ENCODE results near the gene MGME1. TPM values are rescaled to one million over a fixed set of nuclear protein-coding genes. Genes with fewer than 3 reads are reported as not detected.
"Not testable (repeated sequence)": the region's sequence is repeated elsewhere in the genome, so short reads cannot be mapped to it uniquely, and the experiment has no call there.

Gene MGME1
- total RNA-seq, 1 experiment from 2014 or later, result 34.9 TPM

DNA sequence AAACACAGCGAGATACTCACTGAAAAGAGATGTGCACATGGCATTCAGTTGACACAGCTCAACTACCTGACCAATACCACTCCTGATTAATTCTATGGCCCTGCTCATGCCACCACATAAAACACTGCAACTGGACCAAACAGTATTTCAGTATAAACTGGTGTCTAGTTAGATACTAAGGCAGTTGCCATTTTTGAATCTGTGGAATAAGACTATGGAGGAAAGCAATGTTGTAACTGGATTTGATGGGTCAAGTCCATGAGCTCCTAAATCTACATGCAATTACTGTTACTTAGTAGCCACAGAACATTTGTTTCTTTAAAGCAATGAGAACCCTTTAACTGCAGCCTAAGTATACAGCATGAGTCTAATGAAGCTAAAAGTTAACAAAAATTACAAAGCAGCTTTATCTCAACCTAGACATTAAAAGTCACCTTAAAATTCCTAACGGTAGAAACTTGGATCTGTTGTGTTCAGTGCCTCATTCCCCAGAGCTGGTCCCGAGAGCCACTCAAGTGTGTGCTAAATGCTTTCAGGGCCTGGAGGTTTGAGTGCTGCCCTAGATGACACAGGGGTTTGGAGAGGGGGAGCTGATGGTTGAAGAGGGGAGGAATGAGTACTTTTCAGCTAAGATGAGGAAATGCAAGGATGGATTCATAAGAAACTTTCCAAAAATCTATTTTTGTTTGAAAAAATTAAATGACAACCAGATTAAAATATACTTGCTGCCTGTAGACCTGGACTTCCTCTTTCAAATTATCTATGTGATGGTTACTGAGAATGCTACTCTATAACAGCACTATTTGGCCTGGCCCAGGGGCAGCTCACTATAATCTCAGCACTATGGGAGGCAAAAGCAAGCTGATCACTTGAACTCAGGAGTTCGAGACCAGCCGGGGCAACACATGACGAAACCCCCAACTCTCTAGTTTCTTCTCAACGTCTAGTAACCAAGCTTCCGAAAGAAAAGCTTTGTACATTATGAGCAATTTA is 15.8 kb upstream of the MGME1 start:
- in situ Hi-C loops (cut with HindIII; ENCODE audit: low pct_unique_long_range_greater_than_20kb, low sequenced_read_pairs), result no loop called here
- no peak for DNase-seq (ENCODE audit: low read depth, low spot score)

DNA sequence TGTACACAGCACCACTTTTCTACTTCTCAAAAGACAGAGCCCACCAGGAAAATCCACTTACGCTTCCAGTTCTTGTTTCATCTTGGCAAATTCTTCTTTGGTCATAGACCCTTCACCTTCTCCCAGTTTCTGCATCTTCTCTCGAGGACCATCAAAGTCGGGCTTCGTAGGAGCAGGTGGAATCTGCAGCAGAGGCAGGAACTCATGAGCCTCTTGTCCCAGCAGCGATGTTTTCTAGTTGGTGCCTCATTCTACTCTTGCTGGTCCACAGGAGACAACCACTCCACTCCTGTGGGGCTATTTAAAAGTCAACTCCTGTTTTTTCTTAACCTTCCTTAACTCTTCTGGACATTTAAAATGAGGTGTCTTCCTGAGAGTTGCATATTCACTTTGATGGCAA is 14.9 kb upstream of the MGME1 start:
- no peak for DNase-seq (ENCODE audit: low read depth, low spot score)
- in situ Hi-C loops (cut with HindIII; ENCODE audit: low pct_unique_long_range_greater_than_20kb, low sequenced_read_pairs), result no loop called here

DNA sequence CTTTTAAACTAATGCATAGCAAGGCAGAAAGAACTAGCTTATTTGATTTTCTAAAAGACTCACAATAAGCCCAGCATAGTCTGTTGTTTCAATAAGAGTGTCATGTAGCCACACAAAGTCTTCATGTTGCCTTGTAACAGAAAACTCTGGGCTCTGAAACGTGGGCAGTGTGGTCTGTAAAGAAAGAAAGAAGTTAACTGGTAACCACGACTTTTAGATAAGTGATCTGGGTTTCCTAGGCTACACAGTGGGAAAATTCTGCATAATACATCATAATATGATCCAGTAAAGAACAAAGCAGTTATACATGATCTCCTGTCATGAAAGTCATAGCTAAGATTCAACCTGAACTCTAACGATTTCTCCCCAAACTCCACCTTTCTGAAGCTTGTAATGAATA is 13.5 kb upstream of the MGME1 start:
- DNase-seq (ENCODE audit: low read depth, low spot score), result no peak

DNA sequence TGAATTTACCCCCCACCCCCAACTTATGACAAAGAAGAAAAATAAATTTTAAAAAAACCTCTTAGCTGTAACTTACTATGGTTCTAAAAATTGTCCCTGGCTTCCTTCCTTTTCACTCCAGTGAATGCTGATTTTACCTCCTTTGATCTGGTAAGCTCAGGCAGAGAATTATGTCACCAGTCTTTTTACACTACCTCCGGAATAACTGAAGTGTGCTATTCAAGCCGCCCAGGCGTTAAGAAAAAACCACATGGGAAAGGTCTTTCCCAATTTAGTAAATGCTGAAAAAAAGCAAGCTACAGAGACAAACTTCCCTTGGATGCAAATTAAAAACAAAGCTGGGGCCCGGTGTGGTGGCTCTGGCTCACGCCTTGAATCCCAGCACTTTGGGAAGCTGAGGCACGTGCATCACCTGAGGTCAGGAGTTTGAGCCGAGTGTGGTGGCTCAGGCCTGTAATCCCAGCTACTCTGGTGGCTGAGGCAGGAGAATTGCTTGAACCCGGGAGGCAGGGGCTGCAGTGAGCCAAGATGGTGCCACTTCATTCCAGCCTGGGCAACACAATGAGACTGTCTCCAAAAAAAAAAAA is 12.6 kb upstream of the MGME1 start:
- in situ Hi-C loops (cut with HindIII; ENCODE audit: low pct_unique_long_range_greater_than_20kb, low sequenced_read_pairs), result no loop called here
- no peak for DNase-seq (ENCODE audit: low read depth, low spot score)

More for the DNA sequence above, 13.5 kb upstream of the MGME1 start:
- in situ Hi-C loops (cut with HindIII; ENCODE audit: low pct_unique_long_range_greater_than_20kb, low sequenced_read_pairs), result no loop called here

DNA sequence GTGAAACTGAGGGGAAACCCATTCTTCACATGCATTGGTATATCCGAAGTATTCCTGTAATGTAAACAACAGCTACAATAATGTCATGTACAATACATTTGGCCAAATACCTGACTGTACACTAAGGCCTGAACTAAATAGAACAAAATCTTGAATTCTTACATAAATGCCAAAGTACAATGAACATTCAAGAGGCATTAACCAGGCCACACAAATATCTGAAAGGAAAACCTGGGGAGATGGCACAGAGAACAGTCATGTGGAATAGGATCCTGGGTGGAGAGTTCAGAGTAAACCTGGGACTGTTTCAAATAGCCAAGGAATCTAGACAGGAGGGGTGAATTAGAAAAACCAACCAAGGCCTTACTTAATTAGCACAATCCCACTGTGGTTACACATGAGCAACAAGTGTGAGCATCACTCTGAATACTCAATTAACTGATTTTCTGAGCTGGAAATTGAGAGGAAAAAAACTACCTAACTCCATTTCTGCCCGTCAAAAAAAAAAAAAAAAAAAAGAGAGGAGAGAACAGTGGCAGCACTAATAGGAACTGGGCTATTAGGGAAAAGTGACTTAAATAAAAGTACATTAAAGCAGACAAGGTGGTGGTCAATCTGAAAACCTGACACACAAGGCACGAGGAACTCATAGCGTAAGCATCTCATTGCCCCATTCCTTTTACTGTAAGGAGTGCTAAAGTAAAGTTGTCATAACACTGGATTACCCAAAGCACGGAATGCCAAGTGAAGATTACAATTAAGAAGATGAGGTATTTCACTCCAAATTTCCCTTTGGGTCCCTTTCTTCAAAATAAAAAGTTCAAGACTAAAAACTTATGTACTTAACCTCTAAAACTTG is 11.1 kb upstream of the MGME1 start:
- in situ Hi-C loops (cut with HindIII; ENCODE audit: low pct_unique_long_range_greater_than_20kb, low sequenced_read_pairs), result no loop called here
- DNase-seq (ENCODE audit: low read depth, low spot score), result no peak

DNA sequence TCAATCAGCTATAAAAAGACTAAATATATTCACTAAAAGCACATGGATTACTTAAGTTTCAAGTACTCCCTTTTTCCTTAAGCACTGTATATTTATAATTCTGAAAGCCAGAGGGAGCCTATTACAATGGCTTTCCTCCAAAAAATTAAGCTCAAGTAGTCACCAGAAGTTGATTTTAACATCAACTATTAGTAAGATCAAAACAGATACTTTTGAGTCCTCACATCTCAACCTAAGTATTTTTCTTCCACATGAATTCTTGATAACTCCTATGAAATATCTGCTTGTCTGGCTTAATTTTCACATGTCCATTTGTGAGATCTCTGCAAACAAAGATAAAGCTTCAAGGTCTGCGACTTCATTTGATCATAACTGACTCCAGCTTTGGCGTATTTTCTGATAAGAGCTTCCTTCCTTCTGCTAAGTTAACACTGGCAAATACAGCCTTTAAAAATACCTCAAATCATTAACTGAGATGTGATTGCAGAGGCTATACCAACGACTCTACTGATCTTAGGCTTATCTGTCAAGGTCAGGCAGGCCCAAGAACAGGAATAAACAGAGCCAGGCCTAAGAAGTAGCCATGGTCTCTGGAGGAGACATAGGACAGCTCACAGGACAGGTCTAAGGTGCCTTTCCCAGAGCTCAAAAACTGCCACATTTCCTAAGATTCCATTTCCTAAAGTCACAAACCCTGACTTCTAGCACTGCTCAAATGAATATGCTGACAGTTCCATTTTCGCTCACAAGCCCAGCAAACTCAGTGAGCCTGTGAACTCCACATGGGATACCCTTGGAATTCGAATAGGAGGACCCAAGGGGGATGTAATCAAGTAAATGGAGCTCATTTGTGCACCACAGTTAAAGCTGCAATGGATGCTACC is 10.2 kb upstream of the MGME1 start:
- DNase-seq (ENCODE audit: low read depth, low spot score), result no peak
- in situ Hi-C loops (cut with HindIII; ENCODE audit: low pct_unique_long_range_greater_than_20kb, low sequenced_read_pairs), result no loop called here

DNA sequence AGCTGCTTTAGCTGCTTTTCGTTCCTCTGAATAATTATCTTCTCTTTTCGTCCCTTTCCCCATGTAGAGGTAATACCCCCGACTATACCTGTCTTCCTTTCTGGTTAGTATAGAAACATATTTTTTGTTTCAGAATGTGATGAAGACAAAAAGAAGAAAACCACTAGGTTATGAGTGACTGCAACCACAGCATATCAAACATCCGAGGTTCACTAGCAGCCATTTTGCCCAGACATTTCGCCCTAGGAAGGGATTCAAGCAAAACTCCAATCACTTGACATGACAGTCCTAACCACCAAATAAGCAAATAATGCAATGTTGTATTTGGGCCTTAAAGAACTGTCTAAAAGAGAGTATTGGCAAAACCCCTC is 9.6 kb upstream of the MGME1 start:
- no peak for DNase-seq (ENCODE audit: low read depth, low spot score)
- in situ Hi-C loops (cut with HindIII; ENCODE audit: low pct_unique_long_range_greater_than_20kb, low sequenced_read_pairs), result no loop called here

DNA sequence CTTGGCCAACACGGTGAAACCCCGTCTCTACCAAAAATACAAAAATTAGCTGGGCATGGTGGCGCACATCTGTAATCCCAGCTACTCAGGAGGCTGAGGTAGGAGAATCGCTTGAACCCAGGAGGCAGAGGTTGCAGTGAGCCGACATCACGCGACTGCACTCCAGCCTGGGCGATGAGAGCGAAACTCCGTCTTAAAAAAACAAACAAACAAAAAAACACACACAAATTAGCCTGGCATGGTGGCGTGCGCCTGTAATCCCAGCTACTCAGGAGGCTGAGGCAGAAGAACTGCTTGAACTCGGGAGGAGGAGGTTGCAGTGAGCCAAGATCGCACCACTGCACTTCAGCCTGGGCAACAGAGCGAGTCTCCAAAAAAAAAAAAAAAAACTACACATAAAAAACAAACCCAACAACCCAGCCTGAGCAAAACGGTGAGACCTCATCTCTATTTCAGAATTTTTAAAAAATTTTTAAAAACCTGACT is 8.4 kb upstream of the MGME1 start:
- in situ Hi-C loops (cut with HindIII; ENCODE audit: low pct_unique_long_range_greater_than_20kb, low sequenced_read_pairs); DNase-seq (ENCODE audit: low read depth, low spot score): not testable (repeated sequence)

DNA sequence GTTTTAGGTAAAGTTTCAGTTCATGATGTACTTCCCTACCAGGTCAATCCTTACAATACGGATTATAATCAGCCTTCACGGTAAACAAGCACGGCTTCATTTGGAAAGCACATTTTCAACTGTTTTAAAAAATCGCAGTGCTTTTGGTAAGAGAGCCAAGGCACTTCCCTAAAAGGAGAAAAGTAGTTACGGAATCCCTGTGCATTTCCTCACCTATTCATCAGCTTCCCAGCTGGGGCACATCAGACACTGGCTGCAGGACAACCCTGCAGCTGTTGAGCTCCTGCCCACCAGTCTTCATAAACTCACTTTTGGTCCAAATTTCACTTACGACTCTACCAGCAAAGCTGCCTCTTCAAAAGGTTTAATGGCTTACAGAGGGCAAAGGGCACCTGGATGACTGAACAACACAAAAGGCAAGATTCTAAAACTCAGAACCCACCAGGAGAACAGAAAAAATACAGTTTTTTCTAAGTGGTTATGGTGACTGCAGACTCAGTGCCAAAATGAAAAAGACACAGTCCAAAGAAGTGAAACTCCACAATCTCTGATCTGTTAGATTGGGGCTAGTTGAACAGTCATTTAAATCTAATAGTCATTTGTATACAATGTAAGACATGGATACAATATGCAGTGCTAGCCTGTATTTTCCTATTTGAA is 7.8 kb upstream of the MGME1 start:
- in situ Hi-C loops (cut with HindIII; ENCODE audit: low pct_unique_long_range_greater_than_20kb, low sequenced_read_pairs), result no loop called here

DNA sequence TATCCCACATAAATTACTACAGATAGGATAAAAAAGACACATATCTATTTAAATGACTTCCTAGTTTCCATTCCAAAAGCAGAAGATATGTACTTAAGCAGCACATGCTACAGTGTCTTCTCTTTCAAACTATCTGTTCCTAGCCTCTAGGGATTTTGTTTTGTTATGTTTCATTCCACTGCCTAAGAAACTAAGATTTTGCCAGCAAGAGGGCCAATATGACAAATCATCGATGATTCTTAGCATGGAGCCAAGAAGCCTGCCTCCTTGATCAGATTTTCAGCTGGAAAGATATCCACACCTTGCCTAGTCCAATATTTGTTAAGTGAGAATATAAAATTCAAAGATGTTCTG is 7.3 kb upstream of the MGME1 start:
- no peak for DNase-seq (ENCODE audit: low read depth, low spot score)
- in situ Hi-C loops (cut with HindIII; ENCODE audit: low pct_unique_long_range_greater_than_20kb, low sequenced_read_pairs), result no loop called here

More for the DNA sequence above, 7.8 kb upstream of the MGME1 start:
- no peak for DNase-seq (ENCODE audit: low read depth, low spot score)

DNA sequence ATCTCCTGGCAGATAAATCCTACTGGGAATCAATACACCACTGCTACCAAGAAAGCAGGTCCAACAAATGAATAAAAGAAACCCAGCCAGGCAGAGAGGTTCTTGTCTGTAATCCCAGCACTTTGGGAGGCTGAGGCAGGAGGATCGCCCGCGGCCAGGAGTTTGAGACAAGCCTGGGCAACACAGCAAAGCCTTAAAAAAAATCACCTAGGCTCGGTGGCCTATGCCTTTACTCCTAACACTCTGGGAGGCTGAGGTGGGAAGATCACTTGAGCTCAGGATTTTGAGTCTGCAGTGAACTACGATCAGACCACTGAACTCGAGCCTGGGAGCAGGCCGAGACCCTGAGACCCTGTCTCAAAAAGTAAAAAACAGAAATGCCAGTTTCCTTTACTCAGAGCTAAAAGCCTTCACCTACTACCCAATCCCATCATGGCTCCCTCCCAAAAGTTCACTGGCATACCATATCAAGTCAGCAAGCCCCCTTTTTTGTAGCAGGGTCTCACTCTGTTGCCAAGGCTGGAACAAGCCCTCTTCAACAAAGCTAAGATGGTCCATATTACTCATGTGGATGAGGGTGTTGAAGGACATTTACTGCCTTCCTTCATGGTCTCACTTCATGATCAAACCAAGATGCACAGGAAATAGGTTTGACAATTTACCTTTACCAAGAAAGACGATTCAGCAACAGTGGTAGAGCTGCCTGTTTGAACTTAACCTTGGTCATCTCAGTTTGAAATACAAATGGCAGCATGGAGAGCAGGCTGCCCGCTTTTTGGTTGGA is 5.5 kb upstream of the MGME1 start:
- no peak for DNase-seq (ENCODE audit: low read depth, low spot score)
- in situ Hi-C loops (cut with HindIII; ENCODE audit: low pct_unique_long_range_greater_than_20kb, low sequenced_read_pairs), result no loop called here

DNA sequence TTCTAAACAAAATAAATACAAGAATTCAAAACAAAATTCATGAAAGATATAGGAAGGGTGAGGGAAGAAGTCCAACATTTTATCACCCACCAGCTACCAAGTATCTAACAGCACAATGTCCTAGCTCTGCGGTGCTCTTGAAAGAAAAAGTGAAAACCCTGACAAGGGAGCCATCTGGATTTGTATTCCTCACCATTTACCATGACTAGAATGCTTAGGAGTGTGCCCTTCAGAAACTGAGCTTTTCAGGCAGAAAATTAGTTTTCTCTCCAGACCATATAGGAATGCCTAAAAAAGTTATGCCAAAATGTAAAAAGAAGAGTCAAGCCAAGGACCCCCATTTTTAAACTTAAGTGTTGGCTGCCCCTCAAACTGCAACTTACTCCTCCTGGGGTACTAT is 4.7 kb upstream of the MGME1 start:
- in situ Hi-C loops (cut with HindIII; ENCODE audit: low pct_unique_long_range_greater_than_20kb, low sequenced_read_pairs), result no loop called here
- no peak for DNase-seq (ENCODE audit: low read depth, low spot score)

DNA sequence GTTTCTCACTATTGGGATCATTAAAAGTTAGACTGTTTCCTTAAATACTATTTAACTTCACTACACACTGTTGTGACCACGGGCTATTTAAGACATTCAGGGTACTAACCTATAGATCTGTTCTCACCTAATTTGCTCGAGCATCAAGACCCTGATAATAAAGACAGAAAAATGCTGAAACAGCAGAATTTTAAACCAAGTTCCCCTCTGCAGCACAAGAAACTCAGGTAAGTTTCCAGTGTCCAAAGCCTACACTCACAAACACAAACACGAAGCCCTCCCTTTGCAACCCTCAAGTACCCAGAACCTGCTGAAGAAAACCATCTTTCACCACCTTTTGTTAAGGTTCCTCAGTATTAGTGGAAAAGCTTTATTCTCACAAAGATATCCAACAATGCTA is 4.2 kb upstream of the MGME1 start:
- no peak for DNase-seq (ENCODE audit: low read depth, low spot score)
- in situ Hi-C loops (cut with HindIII; ENCODE audit: low pct_unique_long_range_greater_than_20kb, low sequenced_read_pairs), result no loop called here

DNA sequence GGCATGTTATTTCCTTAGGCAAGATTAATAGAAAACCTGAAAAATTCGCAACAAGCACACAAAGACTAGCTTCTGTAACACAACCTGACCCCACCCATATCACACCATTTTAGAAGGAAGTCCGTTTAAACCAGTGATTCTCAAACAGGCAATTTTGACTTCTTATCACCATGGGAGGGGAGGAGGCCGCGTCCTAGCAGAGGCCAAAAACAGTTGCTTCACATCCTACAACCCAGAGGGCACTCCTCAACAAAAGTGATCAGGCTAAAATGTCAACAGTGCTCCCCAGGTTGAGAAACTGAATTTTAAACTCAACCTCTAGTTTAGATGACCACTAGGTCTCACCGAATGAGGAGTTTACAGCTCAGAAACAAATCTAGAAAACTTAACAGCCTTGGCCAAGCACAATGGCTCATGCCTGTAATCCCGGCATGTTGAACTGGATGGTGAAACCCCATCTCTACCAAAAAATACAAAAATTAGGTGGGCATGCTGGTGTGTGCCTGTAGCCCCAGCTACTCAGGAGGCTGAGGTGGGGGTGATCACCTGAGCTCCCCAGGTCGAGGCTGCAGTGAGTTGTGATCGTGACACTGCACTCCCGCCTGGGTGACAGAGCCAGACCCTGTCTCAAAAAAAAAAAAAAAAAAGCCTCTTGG is 3.6 kb upstream of the MGME1 start:
- in situ Hi-C loops (cut with HindIII; ENCODE audit: low pct_unique_long_range_greater_than_20kb, low sequenced_read_pairs), result no loop called here
- no peak for DNase-seq (ENCODE audit: low read depth, low spot score)

DNA sequence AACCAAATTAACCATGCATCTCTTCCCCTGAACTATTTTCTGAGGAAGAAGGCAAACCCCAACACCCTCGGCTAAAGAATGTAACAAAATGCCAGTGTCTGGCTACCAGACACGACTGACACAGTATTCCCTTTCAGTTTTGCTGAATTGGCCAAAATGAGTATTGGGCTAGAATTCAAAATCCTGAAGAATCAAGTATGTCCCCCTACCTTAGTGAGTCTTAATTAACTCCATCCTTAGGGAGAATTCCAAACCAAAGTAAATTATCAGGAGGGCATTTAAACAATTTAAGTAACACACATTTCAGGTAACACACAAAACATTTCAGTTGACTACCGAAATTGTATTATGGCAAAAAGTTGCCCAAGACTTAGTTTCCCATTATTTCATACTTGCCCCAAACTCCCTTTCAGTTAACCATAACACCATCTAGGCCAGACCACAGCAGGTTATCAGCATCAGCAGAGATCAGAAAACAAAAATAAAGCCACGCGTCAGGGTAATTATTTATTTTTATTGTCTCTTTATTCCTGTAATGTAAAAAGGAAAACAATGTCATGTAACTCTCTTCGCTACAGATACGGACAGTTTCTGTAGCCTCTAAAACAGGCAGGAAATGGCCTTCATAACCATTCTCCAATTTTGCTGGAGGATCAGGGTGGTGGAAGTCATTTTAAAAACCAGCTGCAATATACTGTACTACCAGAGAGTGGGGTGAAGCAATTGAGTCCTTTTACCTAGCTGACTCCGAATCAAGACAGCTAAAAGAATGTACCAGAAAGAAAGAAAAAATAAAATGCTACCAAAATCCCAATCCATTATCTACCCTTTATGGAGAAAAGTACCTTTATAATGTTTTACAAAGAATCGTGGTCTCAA is 2.1 kb upstream of the MGME1 start:
- in situ Hi-C loops (cut with HindIII; ENCODE audit: low pct_unique_long_range_greater_than_20kb, low sequenced_read_pairs), result no loop called here
- DNase-seq (ENCODE audit: low read depth, low spot score), result peak; percentile 63
